Measurements from ENCODE around the gene EP400. TPM values are rescaled to one million over a fixed set of nuclear protein-coding genes. Genes with fewer than 3 reads are reported as not detected.

The EP400 gene
- total and polyA plus RNA-seq, 12 donors: 6.6 to 20.5 (median 18.9) TPM

DNA sequence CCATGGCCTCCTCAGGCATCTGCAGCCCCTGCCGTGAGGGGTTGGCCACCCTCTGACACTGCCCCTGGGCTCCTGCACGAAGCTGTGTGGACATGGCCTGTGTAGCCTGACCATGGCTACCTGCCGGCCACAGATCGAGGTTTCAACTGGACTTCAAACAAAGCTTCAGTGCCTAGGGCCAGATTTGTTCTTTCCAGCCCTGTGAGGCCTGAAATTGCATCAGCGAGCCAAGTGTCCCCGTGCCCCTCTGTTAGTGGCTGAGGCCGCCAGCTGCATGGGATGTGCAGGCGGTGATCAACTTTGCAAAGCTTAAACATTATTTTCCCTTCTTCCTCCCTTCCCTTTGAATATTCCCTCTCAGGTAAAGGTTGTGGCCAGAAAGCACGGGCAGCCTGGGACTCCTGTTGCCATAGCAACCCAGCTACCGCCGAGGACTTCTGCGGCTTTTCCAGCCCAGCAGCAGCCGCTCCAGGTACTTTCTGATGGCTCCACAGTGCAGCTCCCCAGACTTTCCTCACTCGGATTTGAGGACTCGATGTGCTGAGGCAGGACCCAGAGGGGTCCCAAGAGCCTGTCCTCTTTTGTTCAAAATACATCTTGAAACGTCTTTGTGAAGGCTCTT is 158.6 kb downstream of the EP400 start:
- 84 to 88% methylated on average over 16 of the region's 16 CpGs for WGBS, 2 donors
- ATAC-seq (no peak), DNase-seq (no peak)
- H3K36me3 ChIP-seq: peaks cover 0 to 83% (median 29%) of the 10 kb centered on the region in 9 donors
- H3K27me3 ChIP-seq: no peaks in the 10 kb centered on the region
- H3K9me3 ChIP-seq: no peaks in the 10 kb centered on the region
- H3K27ac ChIP-seq: no peak overlapping the region
- H3K4me3 ChIP-seq: no peak overlapping the region
- no peaks in the 10 kb centered on the region for H3K4me1 ChIP-seq
- TF ChIP-seq, protein P1, sequence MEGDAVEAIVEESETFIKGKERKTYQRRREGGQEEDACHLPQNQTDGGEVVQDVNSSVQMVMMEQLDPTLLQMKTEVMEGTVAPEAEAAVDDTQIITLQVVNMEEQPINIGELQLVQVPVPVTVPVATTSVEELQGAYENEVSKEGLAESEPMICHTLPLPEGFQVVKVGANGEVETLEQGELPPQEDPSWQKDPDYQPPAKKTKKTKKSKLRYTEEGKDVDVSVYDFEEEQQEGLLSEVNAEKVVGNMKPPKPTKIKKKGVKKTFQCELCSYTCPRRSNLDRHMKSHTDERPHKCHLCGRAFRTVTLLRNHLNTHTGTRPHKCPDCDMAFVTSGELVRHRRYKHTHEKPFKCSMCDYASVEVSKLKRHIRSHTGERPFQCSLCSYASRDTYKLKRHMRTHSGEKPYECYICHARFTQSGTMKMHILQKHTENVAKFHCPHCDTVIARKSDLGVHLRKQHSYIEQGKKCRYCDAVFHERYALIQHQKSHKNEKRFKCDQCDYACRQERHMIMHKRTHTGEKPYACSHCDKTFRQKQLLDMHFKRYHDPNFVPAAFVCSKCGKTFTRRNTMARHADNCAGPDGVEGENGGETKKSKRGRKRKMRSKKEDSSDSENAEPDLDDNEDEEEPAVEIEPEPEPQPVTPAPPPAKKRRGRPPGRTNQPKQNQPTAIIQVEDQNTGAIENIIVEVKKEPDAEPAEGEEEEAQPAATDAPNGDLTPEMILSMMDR (IDR thresholded peaks at IDR 0.05): no peak
- intact Hi-C loops (cut with DNase I): no loop called here

DNA sequence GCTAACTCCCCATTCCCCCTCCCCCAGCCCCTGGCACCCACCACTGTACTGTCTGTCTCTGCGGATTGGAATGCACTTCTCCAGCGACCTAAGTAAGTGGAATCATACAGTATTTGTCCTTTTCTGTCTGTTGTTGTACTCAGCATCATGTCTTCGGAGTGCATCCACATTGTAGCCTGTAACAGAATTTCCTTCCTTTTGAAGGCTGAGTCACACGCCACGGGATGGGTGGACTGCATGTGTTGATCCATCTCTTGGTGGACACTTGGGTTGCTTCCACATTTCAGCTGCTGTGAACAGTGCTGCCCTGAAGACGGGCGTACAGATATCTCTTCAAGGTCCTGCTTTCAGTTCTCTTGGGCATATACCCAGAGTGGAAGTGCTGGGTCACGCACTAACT is 160.0 kb downstream of the EP400 start:
- Histone ChIP-seq H3K27ac (no peak overlapping the region), H3K36me3 (peaks cover under 1 to 92% (median 37%) of the 10 kb centered on the region in 9 donors), H3K4me1 (no peaks in the 10 kb centered on the region), H3K4me3 (no peak overlapping the region), H3K27me3 (no peaks in the 10 kb centered on the region), H3K9me3 (no peaks in the 10 kb centered on the region)
- TF ChIP-seq, protein P1 (IDR thresholded peaks at IDR 0.05): no peak
- 85 to 89% methylated on average over 8 of the region's 8 CpGs for WGBS, 2 donors
- intact Hi-C loops (cut with DNase I): no loop called here
- ATAC-seq: no peak
- no peak for DNase-seq

DNA sequence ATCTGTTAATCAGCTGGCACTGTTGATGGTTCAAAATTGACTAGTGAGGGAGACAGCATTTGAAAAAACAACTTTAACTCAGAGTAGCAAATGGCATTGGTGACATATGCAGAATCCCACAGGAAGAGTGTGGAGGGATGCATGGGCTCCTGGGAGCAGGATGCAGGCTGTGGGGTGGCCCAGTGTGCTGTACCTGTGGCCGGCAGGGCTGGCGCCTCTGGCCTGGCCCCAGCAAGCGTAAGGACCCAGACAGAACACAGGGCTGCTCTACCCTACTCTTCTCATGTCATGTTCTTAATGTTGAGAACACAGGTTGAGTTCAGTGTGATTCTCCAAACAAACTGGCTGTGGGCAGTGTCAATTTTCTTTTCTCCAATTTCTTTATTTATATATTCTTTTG is 160.9 kb downstream of the EP400 start:
- TF ChIP-seq, protein P1 (IDR thresholded peaks at IDR 0.05): no peak
- Histone ChIP-seq H3K4me1 (no peaks in the 10 kb centered on the region), H3K36me3 (peaks cover 3 to 93% (median 45%) of the 10 kb centered on the region in 9 donors), H3K9me3 (no peaks in the 10 kb centered on the region), H3K27ac (no peak overlapping the region), H3K4me3 (no peak overlapping the region), H3K27me3 (no peaks in the 10 kb centered on the region)
- DNase-seq (no peak), ATAC-seq (no peak)
- WGBS, 2 donors: 82 to 93% methylated on average over 3 of the region's 3 CpGs
- intact Hi-C loops (cut with DNase I): no loop called here

DNA sequence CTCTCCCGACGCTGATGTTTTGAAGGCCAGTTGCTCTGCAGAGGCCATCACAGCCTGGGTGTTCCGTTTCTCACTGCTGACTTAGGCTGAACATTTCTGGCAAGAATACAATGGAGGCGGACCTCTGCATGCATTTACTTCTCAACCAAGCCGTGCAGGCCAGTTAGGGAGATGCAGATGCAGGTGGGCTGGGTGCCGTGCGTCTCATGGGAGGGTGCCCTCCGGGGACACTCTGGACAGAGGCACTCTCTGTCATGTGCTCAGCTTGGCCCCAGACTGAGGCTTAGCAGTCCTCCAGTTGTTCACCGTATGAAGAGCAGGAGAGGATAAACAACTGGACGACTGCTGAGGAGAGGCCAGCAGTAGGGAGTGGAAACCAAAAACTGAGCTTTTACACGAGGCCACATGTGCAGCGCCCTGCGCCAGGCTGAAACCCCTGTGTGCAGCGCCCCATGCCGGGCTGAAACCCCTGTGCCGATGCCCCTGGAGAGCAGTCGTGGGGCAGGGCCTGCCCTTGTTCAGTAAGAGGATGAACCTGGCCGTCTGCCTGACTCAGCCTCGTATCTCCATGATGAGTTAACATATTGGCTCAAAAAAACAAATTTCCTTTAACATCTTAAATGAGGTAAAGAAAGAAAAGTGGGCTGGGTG is 162.0 kb downstream of the EP400 start:
- TF ChIP-seq, protein P1 (IDR thresholded peaks at IDR 0.05): no peak
- H3K27me3 ChIP-seq: no peaks in the 10 kb centered on the region
- no peaks in the 10 kb centered on the region for H3K9me3 ChIP-seq
- ATAC-seq (peak in 1 of 8 donors; percentile 35), DNase-seq (no peak)
- no peaks in the 10 kb centered on the region for H3K4me1 ChIP-seq
- 88 to 91% methylated on average over 19 of the region's 19 CpGs for WGBS, 2 donors
- H3K27ac ChIP-seq: no peak overlapping the region
- H3K4me3 ChIP-seq: no peak overlapping the region
- peaks cover 3 to 93% (median 48%) of the 10 kb centered on the region in 9 donors for H3K36me3 ChIP-seq
- intact Hi-C loops (cut with DNase I): no loop called here

Data from heart right ventricle (tissue), 16 donors.